SJCRH30 (cell line): ENCODE data around the gene RPS6KB2. TPM values are rescaled to one million over a fixed set of nuclear protein-coding genes. Genes with fewer than 3 reads are reported as not detected.
A peak's percentile ranks its signal among the peaks of the same experiment; 100 is the strongest.

ENCODE experiments used
- DNase-seq, 2 experiments: peaks; one replicate each; pipeline ENCODE4 v3.0.0-alpha.2; 2015 to 2020
- H3K27ac ChIP-seq: fragments of 250-450 bp; sonication (Bioruptor Pico); 2 replicates; pipeline ENCODE4 v1.5.1; 2020; ENCODE audit warnings: mild to moderate bottlenecking, moderate library complexity
- H3K27me3 ChIP-seq: fragments of 250-450 bp; sonication (Bioruptor Pico); 2 replicates; pipeline ENCODE4 v1.5.1; 2020; ENCODE audit warnings: mild to moderate bottlenecking, moderate library complexity
- H3K36me3 ChIP-seq: fragments of 250-450 bp; sonication (Bioruptor Pico); 2 replicates; pipeline ENCODE4 v1.5.1; 2020; ENCODE audit warnings: mild to moderate bottlenecking, moderate library complexity
- H3K4me1 ChIP-seq: fragments of 250-450 bp; sonication (Bioruptor Pico); 2 replicates; pipeline ENCODE4 v1.5.1; 2020; ENCODE audit warnings: mild to moderate bottlenecking, moderate library complexity
- H3K4me3 ChIP-seq: fragments of 250-450 bp; sonication (Bioruptor Pico); 2 replicates; pipeline ENCODE4 v1.5.1; 2020; ENCODE audit warnings: mild to moderate bottlenecking, moderate library complexity
- H3K9me3 ChIP-seq: fragments of 250-450 bp; sonication (Bioruptor Pico); replicated peaks from 2 replicates; pipeline ENCODE4 v1.5.1; 2020; ENCODE audit warnings: mild to moderate bottlenecking, moderate library complexity
- total RNA-seq: library from RNA; depleted of rRNA; stranded (reverse); fragments of >200 nt; shearing (Covaris generic); gene quantifications from 2 replicates; pipeline ENCODE4 v1.2.3, GENCODE V29; 2014

The RPS6KB2 gene
- total RNA-seq, 1 experiment from 2014 or later, result 33.5 TPM

DNA sequence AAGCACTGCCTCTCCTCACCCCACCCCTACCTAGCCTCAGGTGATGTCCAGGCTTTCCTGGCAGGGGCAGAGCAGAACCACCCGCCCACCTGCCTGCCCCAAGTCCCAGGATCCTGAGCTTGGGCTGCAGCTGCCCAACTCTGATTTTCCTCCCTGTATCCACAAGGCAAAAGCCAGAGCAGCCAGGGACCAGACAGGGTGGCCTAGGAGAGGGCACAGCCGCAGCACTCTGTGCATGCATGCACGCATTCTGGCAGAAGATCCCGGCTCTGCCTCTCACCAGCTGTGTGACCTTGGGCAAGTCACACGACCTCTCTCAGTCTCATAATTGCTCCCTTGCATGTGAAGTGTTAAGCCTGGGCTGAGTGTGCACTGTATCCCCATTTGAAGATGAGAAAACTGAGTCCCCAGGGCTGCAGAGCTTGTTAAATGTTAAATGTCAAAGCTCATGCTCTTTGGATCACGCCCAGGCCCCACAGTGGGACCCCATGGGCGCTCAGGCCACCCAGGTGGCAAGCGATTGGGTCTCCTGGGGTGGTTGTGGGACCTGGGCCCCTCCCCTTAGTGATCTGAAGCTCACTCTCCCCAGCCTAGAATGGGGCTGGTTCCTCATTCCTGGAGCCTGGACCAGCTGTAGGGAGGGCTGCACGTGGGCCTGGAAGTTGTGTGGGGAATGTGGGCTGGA is 15.7 kb upstream of the RPS6KB2 start:
- no peak for DNase-seq
- Histone ChIP-seq H3K4me1 (0 out of 2 replicates have a peak, but pooled peaks cover 5% of the 10 kb centered on the region), H3K36me3 (no peaks in the 10 kb centered on the region), H3K9me3 (no peaks in the 10 kb centered on the region), H3K4me3 (no peak overlapping the region), H3K27me3 (peaks cover 25% of the 10 kb centered on the region), H3K27ac (no peak overlapping the region)

DNA sequence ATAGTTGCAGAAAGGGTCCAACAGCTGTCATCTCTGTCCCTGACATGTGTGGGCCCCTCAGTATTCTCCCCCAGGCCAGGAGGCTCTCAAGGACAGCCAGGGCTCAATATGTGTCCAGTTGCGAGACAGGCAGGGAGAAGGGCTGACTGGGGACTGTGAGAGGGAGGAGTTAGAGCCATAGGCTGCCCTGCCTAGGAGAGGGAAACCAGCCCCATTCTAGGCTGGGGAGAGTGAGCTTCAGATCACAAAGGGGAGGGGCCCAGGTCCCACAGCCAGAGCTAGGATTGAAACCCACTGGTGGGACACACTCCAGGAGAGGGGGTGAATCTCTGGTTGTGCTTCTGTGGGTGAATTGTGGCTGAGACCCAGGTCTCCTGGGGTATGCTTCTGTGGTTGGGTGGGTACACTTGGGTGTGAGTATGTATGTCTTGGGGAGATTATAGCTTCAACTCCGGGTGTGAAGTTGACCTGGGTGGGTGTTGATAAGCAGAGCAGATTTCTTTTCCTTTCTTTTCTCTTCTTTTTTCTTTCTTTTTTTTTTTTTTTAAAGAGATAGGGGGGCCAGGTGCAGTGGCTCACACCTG is 14.9 kb upstream of the RPS6KB2 start:
- peak in 1 of 2 experiments; percentile 34 for DNase-seq
- Histone ChIP-seq H3K9me3 (no peaks in the 10 kb centered on the region), H3K27me3 (peaks cover 23% of the 10 kb centered on the region), H3K4me3 (no peak overlapping the region), H3K4me1 (0 out of 2 replicates have a peak, but pooled peaks cover 5% of the 10 kb centered on the region), H3K36me3 (no peaks in the 10 kb centered on the region), H3K27ac (no peak overlapping the region)

- DNase-seq, result no peak
- Histone ChIP-seq H3K4me1 (peaks cover 8% of the 10 kb centered on the region; the same call in 1 of the 2 replicates), H3K27me3 (peaks cover 2% of the 10 kb centered on the region; the same call in 1 of the 2 replicates), H3K27ac (no peak within 1 kb of the TSS), H3K4me3 (no peak within 1 kb of the TSS), H3K36me3 (no peaks in the 10 kb centered on the region), H3K9me3 (no peaks in the 10 kb centered on the region)
Measured at GRCh38 chr11:67415501-67416304, 12.6 kb upstream of the RPS6KB2 start, which contains the start of gene CARNS1. Gene CARNS1, plus strand, starts transcription at chr11:67415678. Its CDS starts 522 bp downstream, at chr11:67416200.

GRCh38 chr11:67416416-67417335 is 11.6 kb upstream of the RPS6KB2 start:
- Histone ChIP-seq H3K27me3 (no peaks in the 10 kb centered on the region; the same call in 1 of the 2 replicates), H3K36me3 (no peaks in the 10 kb centered on the region), H3K4me3 (no peak overlapping the region), H3K9me3 (no peaks in the 10 kb centered on the region), H3K4me1 (peaks cover 8% of the 10 kb centered on the region; the same call in 1 of the 2 replicates), H3K27ac (no peak overlapping the region)
- no peak for DNase-seq

- Histone ChIP-seq H3K36me3 (no peaks in the 10 kb centered on the region), H3K27me3 (no peaks in the 10 kb centered on the region; the same call in 1 of the 2 replicates), H3K9me3 (no peaks in the 10 kb centered on the region), H3K4me3 (no peak overlapping the region), H3K27ac (no peak overlapping the region), H3K4me1 (peaks cover 8% of the 10 kb centered on the region; the same call in 1 of the 2 replicates)
- no peak for DNase-seq
Measured at GRCh38 chr11:67417425-67417824, 10.9 kb upstream of the RPS6KB2 start.

DNA sequence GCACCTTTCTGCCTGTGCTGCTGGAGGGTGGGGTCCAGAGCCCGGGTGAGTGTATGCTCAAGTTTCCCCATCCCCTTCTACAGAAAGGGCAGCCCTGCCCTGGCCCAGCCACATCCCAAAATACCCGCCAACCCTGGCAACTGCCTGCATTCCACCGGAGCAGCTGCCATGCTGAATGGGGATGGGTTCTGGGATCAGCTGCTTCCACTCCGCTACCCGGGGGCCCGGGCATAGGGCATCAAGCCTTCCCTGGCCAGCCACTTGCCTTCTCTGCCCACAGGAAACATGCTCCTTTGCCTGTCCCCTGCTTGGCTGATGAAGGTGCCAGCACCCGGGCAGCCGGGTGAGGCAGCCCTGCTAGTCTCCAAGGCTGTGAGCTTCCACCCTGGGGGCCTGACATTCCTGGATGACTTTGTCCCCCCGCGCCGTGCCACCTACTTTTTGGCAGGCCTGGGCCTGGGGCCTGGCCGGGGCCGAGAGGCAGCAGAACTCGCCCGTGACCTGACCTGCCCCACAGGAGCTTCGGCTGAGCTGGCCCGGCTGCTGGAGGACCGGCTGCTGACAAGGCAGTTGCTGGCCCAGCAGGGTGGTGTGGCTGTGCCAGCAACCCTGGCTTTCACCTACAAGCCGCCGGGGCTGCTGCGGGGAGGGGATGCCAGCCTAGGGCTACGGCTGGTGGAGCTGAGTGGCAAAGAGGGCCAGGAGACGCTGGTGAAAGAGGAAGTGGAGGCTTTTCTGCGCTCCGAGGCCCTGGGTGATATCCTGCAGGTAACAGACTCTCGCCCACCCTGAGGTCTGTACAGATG is 9.6 kb upstream of the RPS6KB2 start:
- Histone ChIP-seq H3K27me3 (no peaks in the 10 kb centered on the region), H3K9me3 (no peaks in the 10 kb centered on the region), H3K4me3 (no peak overlapping the region), H3K4me1 (peaks cover 5% of the 10 kb centered on the region; the same call in 1 of the 2 replicates), H3K36me3 (no peaks in the 10 kb centered on the region), H3K27ac (no peak overlapping the region)
- DNase-seq, result peak; percentile 30 to 35

- H3K27me3 ChIP-seq, result no peaks in the 10 kb centered on the region
- no peak for DNase-seq
- H3K27ac ChIP-seq, result no peak overlapping the region
- H3K4me1 ChIP-seq, result peaks cover 5% of the 10 kb centered on the region; the same call in 1 of the 2 replicates
- H3K36me3 ChIP-seq, result no peaks in the 10 kb centered on the region
- H3K9me3 ChIP-seq, result no peaks in the 10 kb centered on the region
- no peak overlapping the region for H3K4me3 ChIP-seq
Measured at GRCh38 chr11:67419325-67420049, 8.8 kb upstream of the RPS6KB2 start.

DNA sequence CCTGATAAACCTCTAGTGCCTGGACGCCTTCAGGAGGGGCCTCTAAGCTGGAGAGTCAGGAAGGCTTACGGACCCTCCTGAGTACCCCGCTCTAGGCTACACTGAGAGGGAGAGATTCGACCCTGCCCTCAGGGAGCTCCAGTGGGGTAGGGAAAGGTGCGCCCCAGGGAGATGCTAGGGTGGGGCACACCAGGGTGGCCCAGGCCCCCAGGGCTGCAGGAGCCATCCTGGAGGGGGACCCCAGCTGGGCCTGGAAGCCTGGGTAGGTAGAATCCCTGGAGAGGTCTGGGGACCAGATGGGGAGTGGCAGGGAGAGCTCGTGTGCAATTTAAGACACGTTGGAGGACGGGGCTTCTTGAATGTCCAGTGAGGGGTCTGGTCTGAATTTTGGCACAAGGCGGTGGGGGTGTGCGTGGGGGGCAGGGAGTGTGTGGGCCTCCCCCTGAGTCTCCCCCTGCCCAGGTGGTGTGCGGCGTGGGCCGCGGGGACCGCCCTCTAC is 8.1 kb upstream of the RPS6KB2 start:
- DNase-seq, result no peak
- Histone ChIP-seq H3K4me3 (peak overlapping the region; percentile 62), H3K27ac (no peak overlapping the region; the same call in 1 of the 2 replicates), H3K36me3 (no peaks in the 10 kb centered on the region), H3K27me3 (no peaks in the 10 kb centered on the region), H3K4me1 (peaks cover 5% of the 10 kb centered on the region; the same call in 1 of the 2 replicates), H3K9me3 (no peaks in the 10 kb centered on the region)

DNA sequence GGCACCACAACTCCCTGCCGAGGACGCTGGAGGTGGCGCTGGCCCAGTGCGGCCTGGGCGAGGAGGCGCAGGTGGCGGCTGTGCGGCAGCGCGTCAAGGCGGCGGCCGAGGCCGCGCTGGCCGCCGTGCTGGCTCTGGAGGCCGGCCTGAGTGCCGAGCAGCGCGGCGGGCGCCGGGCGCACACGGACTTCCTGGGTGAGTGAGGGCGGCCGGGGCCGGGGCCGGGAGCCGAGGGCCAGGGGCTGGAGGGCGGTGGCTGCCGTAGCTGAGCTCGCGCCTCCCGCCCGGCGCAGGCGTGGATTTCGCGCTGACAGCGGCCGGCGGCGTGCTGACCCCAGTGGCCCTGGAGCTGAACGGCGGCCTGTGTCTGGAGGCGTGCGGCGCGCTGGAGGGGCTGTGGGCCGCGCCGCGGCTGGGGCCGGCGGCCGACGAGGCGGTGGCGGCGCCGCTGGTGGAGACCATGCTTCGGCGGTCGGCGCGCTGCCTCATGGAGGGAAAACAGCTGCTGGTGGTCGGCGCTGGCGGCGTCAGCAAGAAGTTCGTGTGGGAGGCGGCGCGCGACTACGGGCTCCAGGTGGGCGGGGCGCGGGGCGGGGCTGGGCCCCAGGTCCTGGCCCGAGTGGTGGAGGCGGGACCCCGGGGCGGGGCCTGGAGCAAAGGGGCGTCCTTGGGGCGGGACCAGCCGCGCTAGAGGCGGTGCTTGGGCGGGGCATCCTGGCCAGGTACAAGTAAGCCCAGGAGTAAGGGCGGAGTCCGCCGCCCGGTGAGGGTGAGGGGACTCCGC is 7.5 kb upstream of the RPS6KB2 start:
- no peaks in the 10 kb centered on the region for H3K27me3 ChIP-seq
- H3K4me3 ChIP-seq, result peak overlapping the region; percentile 62
- no peak overlapping the region; the same call in 1 of the 2 replicates for H3K27ac ChIP-seq
- H3K4me1 ChIP-seq, result peaks cover 5% of the 10 kb centered on the region; the same call in 1 of the 2 replicates
- H3K9me3 ChIP-seq, result no peaks in the 10 kb centered on the region
- DNase-seq, result peak; percentile 95 to 96
- H3K36me3 ChIP-seq, result no peaks in the 10 kb centered on the region

GRCh38 chr11:67421430-67422031 is 6.8 kb upstream of the RPS6KB2 start:
- DNase-seq, result no peak
- H3K27ac ChIP-seq, result no peak overlapping the region
- H3K4me3 ChIP-seq, result no peak overlapping the region
- H3K9me3 ChIP-seq, result no peaks in the 10 kb centered on the region
- no peaks in the 10 kb centered on the region for H3K36me3 ChIP-seq
- no peaks in the 10 kb centered on the region for H3K27me3 ChIP-seq
- peaks cover 5% of the 10 kb centered on the region; the same call in 1 of the 2 replicates for H3K4me1 ChIP-seq

- Histone ChIP-seq H3K4me1 (peaks cover 5% of the 10 kb centered on the region; the same call in 1 of the 2 replicates), H3K27me3 (no peaks in the 10 kb centered on the region), H3K27ac (no peak overlapping the region), H3K9me3 (no peaks in the 10 kb centered on the region), H3K4me3 (no peak overlapping the region), H3K36me3 (no peaks in the 10 kb centered on the region)
- no peak for DNase-seq
Measured at GRCh38 chr11:67422891-67423290, 5.4 kb upstream of the RPS6KB2 start.

DNA sequence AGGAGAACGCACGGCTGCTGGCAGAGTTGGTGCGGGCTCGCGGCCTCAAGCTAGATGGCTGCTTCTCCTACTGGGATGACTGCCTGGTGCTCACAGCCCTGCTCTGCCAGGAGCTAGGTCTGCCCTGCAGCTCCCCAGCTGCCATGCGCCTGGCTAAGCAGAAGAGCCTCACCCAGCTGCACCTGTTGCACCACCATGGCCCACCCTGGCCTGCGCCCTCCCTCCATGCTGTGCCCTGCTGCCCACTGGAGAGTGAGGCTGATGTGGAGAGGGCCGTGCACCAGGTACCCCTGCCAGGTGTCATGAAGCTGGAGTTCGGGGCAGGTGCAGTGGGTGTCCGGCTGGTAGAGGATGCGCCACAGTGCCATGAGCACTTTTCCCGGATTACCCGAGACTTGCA is 4.8 kb upstream of the RPS6KB2 start:
- DNase-seq, result no peak
- H3K27ac ChIP-seq, result no peak overlapping the region
- peaks cover 5% of the 10 kb centered on the region; the same call in 1 of the 2 replicates for H3K4me1 ChIP-seq
- no peaks in the 10 kb centered on the region for H3K9me3 ChIP-seq
- no peak overlapping the region for H3K4me3 ChIP-seq
- H3K36me3 ChIP-seq, result no peaks in the 10 kb centered on the region
- no peaks in the 10 kb centered on the region for H3K27me3 ChIP-seq
